Activated T-cell treated with anti-CD3 and anti-CD28 coated beads for 24 hours (primary cell): ENCODE measurements around the gene SHH.
A peak's percentile ranks its signal among the peaks of the same experiment; 100 is the strongest.

Experiments
- DNase-seq: peaks from one replicate; pipeline ENCODE4 v3.0.0-alpha.2; 2020; ENCODE audit warnings: low read depth

The SHH gene

DNA sequence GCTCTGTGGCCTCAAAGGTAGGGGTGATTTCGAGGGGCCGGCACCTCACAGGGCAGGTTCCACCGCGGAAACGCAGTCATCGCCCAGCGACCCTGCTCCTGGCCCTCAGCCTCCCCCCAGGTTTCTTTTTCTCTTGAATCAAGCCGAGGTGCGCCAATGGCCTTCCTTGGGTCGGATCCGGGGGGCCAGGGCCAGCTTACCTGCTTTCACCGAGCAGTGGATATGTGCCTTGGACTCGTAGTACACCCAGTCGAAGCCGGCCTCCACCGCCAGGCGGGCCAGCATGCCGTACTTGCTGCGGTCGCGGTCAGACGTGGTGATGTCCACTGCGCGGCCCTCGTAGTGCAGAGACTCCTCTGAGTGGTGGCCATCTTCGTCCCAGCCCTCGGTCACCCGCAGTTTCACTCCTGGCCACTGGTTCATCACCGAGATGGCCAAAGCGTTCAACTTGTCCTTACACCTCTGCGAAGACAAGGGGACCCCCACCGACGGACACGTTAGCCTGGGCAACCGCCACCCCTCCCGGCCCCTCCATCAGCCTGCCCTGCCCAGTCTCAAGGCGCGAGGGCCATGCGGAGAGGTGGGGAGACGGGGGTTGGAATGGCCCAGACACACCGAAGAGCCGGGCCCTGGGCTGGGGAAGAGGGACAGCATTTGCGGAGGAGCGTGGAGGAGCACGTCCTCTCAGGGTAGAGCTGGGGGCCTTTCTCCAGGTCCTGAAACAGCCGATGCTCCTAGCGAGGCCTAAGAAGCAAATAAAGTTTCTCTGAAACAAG is 6.0 kb downstream of the SHH start:
- no peak for DNase-seq

DNA sequence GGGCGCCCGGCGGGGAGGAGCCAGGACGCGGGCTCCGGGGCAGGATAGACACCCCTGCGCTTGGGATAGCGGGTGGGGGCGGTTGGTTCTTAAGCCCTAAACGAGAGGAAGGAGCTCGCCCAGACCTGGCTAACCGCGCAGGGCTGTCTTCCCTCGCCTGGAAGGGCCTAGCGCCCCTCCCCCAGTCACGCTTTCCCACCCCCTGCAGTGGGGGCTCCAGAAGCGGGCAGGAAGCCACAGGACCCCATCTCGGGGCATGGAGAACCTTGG is 6.5 kb downstream of the SHH start:
- no peak for DNase-seq

DNA sequence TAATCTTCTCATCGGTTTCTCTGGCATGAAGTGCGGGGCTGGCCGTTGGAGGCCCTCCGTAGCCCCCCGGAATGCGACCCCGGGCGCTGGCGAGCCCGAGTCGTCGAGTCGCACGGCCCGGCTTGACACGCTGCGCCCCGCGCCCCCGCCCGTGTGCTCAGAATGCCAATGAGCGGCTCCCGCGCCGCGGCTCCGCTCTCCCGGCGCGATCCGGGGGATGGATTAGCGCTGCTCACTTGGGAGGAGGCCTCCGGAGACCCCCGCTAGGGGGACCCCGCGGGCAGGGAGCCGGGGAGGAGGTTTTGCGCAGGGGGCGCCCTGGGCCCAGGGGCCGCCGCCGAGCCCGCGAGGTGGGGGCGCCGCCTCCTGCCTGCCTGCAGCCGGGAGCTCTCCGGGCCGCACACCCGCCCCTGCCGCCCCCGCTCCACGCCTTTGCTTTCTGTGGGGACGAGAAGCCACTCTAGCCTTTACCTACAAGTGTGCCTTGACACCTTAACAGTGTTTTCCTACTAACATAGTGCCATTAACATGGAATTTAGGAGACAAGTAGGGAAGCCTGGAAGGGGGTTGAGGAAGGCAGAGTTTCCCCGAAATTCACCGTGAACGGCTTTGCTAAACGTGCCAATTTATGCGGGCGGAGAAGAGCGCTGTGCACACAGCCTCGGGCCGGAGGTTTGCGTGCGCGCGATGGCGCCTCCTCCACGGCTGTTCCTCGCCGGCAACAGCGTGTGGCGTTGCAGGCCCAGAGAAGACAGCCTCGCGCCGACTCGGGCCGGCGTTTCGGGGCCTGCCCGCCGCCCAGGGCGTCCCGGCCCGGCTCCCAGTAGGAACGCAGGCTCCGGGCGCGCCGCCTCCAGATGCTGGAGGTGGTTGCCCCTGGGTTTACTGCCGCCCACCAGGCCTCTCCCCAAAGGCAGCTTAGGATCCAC is 7.1 kb downstream of the SHH start:
- DNase-seq: peak; percentile 36

DNA sequence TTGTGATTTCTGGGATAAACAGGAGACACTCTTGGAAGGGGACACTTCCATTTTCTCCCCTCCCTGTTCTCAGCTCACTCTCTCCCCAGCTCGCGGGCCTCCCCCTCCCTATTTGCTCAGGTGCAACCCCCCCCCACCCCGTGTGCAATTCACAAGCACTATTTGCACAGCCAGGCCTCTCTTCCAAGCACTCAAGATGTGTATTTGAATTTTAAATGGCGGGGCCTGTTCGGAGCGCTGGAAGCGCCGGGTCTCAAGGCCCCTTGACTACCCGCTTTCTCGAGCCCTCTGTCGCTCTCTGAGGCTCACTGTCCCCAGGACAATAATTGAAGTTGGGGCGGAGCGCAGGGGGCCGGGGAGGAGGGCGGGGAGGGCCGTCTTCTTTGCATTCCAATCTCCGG is 7.8 kb downstream of the SHH start:
- no peak for DNase-seq

DNA sequence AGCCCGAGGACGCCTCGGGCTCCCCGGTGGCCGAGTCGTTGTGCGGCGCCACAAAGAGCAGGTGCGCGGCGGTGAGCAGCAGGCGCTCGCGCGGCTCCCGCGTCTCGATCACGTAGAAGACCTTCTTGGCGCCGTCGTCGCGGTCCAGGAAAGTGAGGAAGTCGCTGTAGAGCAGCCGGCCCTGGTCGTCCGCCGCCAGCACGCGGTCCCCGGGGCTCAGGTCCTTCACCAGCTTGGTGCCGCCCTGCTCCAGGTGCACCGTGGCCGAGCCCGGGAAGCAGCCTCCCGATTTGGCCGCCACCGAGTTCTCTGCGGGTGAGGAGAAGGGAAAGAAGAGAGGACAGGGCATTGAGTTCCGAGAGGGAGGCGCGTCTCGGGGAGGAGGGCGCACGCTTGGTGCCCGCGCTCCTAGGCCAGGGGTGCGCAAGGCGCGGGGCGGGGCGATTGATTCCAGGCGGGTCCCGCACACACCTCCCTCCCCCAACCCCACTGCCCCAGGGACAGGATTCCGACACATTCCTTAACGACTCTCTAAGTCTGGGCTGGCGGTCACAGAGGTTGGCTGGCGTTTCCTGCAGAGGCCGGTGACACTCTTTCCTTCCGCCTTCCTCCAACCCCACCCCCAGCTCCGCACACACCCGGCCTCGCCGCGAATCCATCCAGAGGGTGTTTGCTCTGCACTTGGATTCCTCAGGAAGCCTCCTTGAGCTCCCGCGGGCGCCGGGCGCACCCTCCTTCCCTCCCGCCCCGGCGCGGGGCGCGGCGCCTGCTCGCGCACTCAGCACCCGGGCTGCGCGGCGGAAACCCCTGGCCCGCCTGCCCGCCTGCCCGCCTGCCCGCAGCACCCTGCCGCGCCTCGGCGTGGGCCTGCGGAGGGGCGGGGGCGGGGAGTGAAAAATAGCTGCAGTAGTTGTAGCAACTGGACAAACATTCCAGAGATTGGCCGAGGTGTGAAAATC is 8.6 kb downstream of the SHH start:
- no peak for DNase-seq

DNA sequence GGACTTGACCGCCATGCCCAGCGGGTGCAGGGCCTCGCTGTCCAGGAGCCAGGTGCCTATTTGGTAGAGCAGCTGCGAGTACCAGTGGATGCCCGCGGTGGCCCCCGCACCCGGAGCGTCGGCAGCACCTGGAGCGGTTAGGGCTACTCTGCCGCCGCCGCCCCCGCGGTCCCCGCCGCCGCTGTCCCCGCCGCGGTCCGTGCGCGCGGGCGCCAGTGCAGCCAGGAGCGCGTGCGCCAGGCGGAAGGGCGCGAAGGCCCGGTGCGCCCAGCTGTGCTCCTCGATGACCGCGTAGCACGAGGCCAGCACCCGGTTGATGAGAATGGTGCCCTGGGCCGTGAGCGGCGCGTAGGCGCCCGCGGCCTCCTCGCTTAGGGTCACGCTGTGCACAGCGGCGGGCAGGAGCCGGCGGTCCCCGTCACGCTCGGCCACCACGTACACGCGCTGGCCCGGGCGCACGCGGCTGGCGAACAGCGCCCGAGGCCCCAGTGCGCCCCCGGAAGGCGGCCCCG is 9.3 kb downstream of the SHH start:
- no peak for DNase-seq

DNA sequence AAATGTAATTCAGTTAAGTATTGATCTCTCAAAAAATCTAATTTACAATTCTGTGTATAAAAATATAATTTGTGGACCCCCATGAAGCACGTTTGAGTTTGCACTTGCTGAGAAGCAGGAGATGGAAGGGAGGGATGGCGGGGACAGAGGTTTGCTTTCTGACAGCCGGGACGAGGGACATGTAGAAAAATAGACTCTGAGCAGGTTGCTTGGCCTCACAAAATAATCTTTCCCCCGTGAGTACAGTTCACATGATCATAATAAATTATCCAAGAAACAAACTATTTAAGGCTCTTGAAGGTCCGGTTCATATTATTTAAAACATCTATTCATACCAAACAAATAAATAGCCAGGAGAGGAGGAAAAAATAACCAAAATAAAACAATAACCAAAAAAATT is 10.0 kb downstream of the SHH start:
- DNase-seq: no peak

DNA sequence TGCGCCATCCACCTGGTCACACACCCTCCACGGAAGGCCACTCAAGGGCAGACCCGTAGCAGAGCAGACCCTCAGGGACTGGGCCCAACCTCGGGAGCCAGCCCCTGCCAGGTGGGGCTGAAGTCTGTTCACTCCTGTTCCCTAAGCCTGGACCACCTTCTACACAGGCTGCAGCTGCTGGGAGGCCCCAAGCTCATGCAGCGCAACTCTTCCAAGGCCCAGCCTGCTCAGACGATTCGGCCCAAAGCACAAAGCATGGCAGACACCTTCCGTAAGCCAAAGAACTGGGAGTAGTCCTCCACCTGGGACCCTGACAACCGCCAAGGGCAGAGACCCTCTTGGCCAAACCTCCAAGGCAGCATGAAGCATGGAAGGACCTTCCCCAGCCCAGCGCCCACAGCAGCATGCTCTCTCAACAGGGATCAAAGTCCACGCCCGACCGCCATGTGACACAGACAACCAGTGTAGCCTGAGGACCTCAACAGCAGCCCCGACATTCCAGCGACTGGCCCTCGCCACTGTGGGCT is 11.5 kb downstream of the SHH start:
- DNase-seq: no peak

DNA sequence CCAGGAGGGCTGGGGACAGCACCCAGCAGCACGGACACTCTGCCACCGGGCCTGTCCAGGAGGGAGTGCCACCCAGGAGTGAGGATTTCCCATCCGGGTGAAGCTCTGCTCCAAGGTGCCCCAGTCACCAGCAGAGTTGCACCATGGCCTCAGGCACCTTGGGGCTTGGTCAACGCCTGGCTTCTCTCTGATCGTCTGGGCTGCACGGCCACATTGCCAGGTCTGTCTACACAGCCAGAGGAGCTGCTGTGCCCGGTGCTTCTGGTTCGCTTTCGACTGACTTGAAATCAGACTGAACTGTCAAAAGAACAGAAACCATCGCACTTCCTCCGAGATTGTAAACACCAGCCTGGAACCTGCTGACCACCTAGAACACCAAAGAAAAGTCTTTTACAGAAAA is 12.0 kb downstream of the SHH start:
- no peak for DNase-seq

DNA sequence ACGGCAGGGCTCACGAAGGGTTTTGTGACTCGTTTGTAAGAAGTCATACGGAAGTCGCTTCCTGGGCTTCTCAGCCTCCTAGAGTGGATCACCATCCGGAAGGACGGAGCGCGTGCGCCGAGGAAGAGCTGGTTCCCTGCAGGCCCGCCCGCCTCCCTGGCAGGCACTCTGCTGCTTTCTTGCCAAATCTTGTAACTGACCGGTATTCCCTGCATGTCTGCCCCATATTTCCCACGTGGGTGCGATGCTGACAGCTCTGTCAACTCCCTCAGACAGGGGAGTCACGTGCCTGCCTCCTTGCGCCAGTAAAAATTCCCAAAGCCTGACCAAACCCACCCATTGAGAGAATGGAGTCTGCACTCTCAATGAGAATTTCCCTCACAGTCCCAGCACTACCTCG is 12.7 kb downstream of the SHH start:
- DNase-seq: no peak

DNA sequence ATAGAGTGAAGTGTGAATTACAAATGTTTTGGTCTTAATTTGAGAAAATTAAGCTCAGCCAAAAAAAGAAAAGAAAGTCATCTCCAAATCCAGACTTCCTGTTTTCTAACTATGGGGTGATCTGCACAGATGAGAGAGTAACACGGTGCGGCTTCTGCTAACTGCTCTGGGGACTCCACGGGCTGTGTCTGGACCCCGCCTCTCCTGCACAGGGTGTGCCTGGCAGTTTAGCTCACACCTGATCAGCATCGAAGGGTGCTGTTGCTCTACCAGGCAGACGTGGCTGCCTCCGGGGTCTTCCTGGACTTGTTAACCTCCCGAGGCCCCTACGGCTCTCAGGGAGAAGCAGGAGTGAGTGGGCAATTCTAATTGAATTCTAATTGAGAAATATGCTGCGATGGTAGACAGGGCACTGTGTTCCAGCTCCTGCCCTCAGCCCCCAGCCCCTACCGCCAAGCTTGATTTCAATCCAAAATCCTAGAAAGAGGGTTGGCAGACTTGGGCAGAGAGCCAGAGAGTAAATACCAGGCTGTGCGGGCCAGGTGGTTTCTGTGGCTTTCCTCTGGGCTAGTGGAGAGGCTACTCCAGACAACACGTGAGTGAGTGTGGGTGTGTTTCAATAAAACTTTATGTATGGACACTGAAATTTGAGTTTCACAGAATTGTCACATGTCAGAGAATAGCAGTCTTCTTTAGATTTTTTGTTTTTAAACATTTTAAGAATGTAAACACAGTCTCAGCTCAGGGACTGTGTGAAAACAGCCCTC is 13.4 kb downstream of the SHH start:
- no peak for DNase-seq

DNA sequence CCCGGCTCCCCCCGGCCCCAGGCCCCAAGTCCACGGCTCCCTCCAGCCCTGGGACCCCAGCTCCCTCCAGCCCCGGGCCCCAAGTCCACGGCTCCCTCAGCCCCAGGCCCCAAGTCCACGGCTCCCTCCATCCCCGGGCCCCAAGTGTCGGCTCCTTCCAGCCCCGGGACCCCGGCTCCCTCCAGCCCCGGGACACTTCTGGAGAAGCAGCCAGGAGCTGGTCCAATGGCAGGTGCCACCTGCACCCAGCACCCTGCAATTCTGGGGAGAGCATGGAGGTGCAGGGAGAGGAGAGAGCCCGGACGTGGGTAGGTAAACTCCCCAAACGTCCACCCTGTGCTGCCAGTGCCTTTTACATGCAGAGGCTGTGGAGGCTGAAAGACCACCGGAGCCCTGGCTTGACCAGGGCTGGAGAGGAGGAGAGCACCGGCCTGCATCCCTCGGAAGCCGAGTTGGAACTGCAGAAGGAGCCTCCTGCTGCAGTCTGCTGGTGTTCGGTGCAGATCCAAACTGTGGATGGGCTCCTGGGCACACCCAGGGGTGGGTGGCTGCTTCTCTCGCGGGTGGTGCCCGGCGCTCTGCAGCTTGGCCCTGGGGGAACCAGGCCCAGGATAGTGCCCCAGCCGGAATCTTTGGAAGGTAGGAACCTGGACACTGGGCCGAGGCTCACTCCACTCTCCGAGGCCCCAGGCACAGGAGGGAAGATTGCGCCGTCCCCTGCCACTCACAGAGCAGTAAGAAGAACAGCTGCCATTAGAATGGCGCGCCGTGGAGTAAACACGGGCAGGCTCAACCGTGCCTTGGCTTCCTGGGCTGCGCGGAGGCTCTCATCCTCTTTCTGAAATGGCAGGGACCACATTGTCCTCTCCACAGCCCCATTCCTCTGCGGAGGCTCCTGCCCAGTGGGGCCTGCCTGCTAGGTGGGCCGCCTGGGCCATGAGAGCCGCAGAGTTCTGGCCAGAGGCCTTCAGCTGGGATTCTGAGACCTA is 14.7 kb downstream of the SHH start:
- no peak for DNase-seq

DNA sequence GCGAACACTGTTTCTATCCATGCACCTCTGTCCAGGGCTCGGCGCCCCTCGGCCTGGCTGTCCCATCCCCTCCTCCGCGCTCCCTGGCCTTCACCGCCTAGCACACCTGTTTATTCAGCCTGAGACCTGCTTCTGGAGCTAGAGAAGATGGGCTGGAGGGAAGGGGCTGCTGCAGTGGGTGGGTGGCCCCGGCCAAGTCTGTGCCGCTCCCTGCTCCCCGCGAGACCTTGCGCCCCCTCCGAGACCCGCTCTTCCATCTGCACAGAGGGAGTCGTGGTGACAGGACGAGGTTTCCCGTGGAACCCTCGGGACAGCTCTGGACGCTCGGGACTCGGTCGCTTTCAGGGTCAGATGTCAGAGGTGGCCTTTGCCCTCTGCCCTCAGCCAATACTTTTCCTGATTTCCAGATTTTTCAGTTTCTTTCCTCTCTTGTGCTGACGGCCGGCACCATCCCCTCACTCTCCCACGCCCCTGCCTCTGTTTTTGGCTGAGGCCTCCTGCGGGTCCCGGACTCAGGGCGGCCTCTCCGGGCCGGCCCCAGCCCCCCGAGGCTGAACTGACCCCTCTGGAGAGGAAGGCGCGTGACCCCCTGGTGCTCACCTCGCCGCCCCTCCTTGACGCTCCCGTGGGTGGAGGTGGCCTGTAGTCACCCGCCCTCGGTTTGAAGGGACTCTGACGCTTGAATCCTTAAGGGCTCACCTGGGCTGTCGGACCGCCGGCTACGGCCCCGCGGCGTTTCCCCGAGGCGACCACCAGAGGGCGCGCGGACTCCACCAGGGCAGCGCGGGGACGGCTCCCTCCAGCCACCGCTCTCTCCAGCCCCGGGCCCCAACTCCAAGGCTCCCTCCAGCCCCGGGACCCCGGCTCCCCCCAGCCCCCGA is 15.6 kb downstream of the SHH start:
- peak; percentile 62 for DNase-seq

DNA sequence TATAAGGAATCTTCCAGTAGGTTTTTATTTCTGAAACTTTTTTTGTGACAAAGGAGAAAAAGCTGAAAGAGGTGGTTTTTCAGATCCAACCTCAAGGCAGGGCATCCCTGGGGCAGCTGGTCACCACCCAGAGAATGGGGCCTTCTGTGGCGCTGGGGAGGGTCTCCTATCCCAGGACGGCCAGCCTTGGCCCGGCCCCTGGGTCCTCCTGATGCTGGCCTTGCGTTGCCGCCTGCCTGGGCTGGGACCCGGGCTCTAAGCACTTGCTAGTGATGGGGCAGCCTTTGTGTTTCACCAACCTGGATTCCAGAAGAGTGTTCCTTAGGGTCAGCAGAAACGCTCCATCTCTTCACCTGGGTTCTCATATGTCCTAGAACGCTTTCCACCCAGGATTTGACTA is 16.3 kb downstream of the SHH start:
- no peak for DNase-seq

DNA sequence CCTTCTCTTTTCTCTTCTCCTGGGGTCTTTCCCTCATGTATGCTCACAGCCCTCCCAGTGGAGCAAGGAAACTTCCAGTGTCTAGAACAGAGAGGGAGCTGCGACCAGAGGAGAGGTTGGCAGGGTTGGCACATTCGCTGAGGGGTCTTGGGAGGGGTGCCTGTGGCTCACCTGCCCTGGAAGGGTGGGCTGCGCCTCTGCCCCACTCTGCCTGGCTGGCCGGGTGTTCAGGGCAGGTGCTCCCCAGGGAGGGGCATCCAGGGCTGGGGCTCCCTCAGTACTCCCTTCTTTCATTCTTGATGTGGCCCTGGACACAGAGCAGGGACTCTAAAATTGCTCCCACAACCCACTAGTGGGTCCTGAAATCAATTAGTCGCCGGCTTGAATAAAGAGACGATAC is 16.9 kb downstream of the SHH start:
- no peak for DNase-seq

DNA sequence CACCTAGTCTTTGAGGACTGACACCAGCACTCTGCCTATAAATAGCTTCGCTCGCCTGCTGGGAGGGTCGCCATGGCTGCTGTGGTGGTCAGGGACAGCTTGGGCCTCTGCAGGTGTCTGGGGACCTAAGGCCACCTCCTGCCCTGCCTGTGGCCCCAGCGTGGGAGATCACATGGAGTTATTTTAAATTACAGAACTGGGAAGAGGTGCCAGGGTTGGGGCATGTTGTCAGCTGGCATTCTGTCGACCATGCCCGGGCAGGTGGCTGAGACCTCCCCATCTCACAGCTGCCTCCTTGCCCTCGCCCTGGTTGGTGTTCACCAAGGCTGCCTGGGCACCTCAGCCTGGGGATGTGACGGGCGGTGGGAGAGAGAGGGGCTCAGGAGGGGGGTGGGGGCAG is 18.1 kb downstream of the SHH start:
- no peak for DNase-seq

DNA sequence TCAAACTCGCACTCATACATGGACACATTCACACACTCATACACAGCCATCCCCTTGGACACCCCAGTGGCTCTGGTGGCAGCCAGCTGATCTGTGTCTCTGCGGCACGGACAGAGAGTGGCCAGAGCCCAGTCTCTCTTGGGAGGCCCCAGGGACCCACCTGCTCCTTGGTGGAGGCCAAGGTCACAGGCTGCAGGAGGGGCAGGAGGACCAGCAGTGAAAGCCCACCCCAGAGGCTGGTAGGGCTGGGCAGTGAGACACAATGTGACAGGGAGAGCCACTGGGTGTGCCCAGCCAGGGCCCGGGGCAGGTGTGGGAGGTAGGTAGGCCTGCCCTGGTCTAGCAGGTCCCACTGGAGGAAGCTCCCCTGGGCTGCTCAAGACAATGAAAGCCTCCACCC is 18.5 kb downstream of the SHH start:
- no peak for DNase-seq

DNA sequence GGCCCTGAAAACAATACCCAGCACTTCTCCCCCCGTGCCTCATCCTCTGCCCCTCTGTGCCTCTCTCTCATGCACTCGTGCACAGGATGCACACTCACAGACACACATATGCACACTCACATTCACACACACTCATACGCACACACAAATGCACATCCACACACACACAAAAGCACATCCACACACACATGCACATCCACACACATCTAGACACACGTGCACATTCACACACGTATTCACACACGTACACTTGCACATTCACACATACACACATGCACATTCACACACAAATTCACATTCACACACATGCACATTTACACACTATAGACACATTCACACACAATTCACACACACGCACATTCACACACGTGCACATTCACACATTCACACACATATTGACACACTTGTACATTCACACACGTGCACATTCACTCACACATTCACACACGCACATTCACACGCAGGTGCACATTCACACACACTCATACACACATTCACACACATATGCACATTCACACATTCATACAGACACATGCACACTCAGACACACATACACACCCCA is 19.2 kb downstream of the SHH start:
- no peak for DNase-seq
